ENCODE measurements around the gene ALKBH4. TPM values are rescaled to one million over a fixed set of nuclear protein-coding genes. Genes with fewer than 3 reads are reported as not detected.
A peak's percentile ranks its signal among the peaks of the same experiment; 100 is the strongest.

ALKBH4 gene
- total and polyA plus RNA-seq, 10 of the 15 experiments (the other 5 are each of a cell fraction or from before 2014, with no cell fraction given) = 4.1 to 16.9 (median 11.3) TPM

- no peak for TF ChIP-seq SRF (IDR thresholded peaks at IDR 0.05; ENCODE audit: low read depth in 2 of 2, low read length in 2 of 2)
- TF ChIP-seq POLR2AphosphoS5 (IDR thresholded peaks at IDR 0.05; ENCODE audit: low read length) = no peak
- no peak for TF ChIP-seq JUNB (IDR thresholded peaks at IDR 0.05)
- TF ChIP-seq POLR2A (IDR thresholded peaks at IDR 0.05; ENCODE audit: low read depth, low read length) = peak; percentile 65; the same call in 1 of the 2 replicates
- peak; percentile 27; the same call in 1 of the 2 replicates for TF ChIP-seq MTA2 (IDR thresholded peaks at IDR 0.05; ENCODE audit: low read depth)
- TF ChIP-seq TCF3 (IDR thresholded peaks at IDR 0.05; ENCODE audit: borderline replicate concordance, insufficient read depth, low read depth, low read length) = no peak
- TF ChIP-seq CREM (IDR thresholded peaks at IDR 0.05; ENCODE audit: low read depth) = 0 out of 2 replicates have a peak, but pooled peaks have one; percentile 8
- TF ChIP-seq RELA (IDR thresholded peaks at IDR 0.05; ENCODE audit: borderline replicate concordance, partially characterized antibody) = no peak
- TF ChIP-seq CBX5 (IDR thresholded peaks at IDR 0.05; ENCODE audit: low read depth) = no peak
- TF ChIP-seq, protein P1, sequence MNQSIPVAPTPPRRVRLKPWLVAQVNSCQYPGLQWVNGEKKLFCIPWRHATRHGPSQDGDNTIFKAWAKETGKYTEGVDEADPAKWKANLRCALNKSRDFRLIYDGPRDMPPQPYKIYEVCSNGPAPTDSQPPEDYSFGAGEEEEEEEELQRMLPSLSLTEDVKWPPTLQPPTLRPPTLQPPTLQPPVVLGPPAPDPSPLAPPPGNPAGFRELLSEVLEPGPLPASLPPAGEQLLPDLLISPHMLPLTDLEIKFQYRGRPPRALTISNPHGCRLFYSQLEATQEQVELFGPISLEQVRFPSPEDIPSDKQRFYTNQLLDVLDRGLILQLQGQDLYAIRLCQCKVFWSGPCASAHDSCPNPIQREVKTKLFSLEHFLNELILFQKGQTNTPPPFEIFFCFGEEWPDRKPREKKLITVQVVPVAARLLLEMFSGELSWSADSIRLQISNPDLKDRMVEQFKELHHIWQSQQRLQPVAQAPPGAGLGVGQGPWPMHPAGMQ (IDR thresholded peaks at IDR 0.05; ENCODE audit: borderline replicate concordance) = no peak
- no peak for TF ChIP-seq ZNF592 (IDR thresholded peaks at IDR 0.05)
- TF ChIP-seq, protein P2, sequence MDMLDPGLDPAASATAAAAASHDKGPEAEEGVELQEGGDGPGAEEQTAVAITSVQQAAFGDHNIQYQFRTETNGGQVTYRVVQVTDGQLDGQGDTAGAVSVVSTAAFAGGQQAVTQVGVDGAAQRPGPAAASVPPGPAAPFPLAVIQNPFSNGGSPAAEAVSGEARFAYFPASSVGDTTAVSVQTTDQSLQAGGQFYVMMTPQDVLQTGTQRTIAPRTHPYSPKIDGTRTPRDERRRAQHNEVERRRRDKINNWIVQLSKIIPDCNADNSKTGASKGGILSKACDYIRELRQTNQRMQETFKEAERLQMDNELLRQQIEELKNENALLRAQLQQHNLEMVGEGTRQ (IDR thresholded peaks at IDR 0.05; ENCODE audit: borderline replicate concordance, low read depth, low read length) = no peak
- TF ChIP-seq CTCF (IDR thresholded peaks at IDR 0.05 in 2 of 3, conservative IDR thresholded peaks at IDR 0.05 in 1 of 3; ENCODE audit: control insufficient read depth in 2 of 3, extremely low read depth in 1 of 3, insufficient read depth in 1 of 3, low read depth in 3 of 3, low read length in 3 of 3) = no peak
- TF ChIP-seq IKZF2 (IDR thresholded peaks at IDR 0.05) = peak; percentile 72; a peak in 3 of 4 replicates
- no peak for TF ChIP-seq ZNF207 (IDR thresholded peaks at IDR 0.05; ENCODE audit: borderline replicate concordance)
- TF ChIP-seq MLLT1 (IDR thresholded peaks at IDR 0.05) = peak; percentile 73
- TF ChIP-seq TARDBP (IDR thresholded peaks at IDR 0.05; ENCODE audit: borderline replicate concordance) = no peak
- peak; percentile 30; the same call in 1 of the 2 replicates for TF ChIP-seq NBN (IDR thresholded peaks at IDR 0.05)
- TF ChIP-seq STAT1 (conservative IDR thresholded peaks at IDR 0.05) = no peak
- 0 out of 2 replicates have a peak, but pooled peaks have one; percentile 50 for TF ChIP-seq DPF2 (IDR thresholded peaks at IDR 0.05)
- TF ChIP-seq RB1 (IDR thresholded peaks at IDR 0.05; ENCODE audit: borderline replicate concordance) = no peak
- TF ChIP-seq ESRRA (IDR thresholded peaks at IDR 0.05; ENCODE audit: low read length) = no peak
These were observed 32.9 kb downstream of the ALKBH4 start (continued) for GRCh38 chr7:102431617-102432298.

All from GM12878 (cell line).